ENCODE data around the gene ALDH3B1.
A peak's percentile ranks its signal among the peaks of the same experiment; 100 is the strongest.

The ALDH3B1 gene

DNA sequence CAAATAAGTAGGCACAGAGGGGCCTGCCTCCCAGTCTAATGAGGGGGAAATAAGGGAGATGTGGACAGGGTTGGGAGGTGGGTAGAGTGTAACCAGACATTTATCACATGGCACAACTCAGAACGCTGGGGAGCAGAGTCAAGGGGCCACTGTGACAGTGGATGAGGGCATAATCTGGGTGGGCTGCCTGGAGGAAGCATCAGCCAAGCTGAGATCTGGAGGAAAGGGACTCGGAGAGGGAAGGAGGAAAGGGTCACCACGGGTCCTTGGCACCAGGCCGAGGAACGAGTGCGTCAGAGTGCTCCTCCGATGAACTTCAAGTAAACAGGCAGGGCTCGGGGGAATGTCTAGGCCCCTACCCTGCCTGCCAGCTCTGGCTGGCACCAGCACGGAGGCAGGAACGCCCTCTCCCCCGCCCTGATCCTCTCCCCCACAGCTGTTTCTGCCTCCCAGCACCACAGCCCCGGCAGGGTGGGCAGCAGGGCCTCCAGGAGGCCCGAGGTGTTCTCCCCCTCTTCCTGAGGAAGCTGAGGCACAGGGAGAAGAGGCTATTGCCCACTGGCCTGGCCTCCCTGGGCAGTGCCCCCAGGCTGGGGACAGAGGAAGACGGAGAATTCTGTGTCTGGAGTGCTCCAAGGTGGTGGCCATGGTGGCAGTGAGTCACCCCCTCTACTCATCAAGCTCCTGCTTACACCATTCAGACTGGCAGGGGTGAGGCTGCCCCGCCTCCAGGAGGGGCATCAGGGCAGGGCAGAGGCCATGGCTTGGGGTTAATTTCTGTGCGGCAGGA lies 4.2 kb downstream of the ALDH3B1 start:
- no peak for DNase-seq

DNA sequence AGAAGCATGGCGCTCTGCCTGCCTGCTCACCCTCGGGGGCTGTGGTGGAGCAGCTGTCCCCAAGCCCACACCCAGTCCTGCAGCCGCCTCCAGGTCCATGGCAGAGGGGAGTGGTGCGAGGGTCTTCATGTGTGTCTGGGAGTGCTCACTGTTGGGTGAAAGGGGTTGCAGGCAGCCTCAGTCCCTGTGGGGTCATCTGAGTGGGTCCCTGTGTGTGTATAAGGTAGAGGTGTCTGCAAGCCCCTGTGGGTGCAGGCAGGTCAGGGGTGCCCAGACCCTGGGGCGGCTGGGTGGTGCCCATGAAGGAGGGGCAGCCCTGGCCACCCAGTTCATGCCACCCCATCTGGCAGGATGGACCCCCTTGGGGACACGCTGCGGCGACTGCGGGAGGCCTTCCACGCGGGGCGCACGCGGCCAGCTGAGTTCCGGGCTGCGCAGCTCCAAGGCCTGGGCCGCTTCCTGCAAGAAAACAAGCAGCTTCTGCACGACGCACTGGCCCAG lies 4.9 kb downstream of the ALDH3B1 start:
- no peak for DNase-seq

DNA sequence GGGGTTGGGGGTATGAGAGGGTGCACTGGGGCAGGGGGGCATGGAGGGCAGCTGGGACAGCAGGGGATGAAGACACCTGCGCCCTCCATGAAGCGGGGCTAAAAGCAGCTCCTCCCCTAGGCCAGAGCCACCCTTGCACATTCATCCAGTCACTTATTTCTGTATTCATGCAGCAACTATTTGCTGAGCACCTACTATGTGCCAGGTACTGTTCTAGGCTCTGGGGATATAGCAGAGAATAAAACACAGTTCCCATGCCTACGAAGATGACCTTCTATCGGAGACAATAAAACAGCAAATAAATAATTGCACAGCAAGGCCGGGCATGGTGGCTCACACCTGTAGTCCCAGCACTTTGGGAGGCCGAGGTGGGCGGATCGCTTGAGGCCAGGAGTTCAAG lies 5.3 kb downstream of the ALDH3B1 start:
- no peak for DNase-seq

DNA sequence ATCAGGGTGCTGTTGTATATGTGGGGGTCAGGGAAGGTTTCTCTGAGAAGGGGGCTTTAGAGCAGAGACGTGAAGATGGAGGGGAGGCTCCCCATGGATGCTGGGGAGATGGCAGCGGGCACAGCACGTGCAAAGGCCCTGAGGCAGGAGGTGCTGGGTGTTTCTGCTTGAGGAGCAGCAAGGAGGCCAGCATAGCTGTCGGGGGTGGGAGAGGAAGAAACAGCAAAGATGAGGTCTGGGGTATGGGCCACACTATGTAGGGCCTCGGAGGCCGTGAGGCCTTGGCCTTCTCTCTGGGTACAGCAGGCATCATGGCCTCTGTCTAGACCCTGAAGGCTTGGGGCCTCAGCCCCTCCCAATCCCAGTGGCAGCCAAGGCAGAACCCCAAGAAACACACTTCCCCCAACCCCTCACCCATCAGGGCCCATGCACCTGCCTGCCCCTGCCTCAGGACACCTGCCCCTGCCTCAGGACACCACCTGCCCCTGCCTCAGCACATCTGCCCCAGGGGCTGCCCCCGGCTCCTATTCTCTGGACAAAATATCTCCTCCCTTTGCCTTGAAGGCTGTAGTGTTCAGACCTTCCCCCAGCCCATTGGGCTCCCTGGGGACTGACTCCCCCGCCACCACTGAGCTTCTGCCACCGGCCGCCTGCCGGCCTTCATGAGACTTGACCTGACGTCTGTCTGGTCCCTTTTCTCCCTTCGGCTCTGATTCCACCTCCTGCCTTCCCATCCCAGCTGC lies 6.2 kb downstream of the ALDH3B1 start:
- DNase-seq: no peak

DNA sequence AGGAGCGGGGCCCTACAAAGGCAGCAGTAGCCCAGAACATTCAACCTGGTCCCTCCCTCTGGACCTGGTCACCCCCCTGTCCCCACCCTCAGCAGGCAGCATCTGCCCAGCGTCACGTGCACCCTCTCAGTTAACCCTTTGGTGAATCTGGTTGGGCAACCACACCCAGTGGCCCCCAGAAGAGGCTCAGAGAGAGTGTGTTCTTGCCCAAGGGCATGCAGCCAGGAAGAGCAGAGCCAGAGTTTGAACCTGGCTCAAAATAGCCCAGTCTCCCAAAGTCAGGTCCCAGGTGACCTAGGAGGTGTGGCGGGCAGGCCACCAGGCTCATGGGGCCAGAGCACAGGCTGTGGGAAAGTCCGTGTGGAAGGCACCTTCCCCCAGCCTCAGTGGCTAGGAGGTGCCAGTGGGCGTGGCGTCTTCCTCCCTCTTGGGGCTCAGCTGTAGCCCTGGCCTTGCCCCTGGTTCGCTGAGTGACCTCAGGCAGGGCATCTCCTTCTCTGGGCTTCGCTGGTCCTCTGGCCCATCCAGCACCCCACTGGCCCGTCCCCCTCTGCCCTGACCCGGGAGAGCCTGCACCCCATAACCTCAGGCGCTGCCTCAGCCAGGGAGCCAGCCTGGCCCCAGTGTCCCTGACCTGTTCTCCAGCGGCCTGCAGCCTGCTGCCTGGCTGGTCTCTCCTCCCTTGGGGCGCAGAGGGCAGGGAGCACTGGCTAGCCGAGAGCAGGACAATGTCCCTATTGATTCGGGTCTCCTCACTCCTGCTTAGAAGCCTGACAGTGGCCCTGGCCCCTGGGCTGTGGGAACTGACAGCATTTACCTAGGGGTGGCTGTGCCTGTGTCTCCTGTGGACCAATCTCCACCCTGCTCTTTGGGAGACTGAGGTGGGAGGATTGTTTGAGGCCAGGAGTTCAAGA lies 7.0 kb downstream of the ALDH3B1 start:
- DNase-seq: no peak

DNA sequence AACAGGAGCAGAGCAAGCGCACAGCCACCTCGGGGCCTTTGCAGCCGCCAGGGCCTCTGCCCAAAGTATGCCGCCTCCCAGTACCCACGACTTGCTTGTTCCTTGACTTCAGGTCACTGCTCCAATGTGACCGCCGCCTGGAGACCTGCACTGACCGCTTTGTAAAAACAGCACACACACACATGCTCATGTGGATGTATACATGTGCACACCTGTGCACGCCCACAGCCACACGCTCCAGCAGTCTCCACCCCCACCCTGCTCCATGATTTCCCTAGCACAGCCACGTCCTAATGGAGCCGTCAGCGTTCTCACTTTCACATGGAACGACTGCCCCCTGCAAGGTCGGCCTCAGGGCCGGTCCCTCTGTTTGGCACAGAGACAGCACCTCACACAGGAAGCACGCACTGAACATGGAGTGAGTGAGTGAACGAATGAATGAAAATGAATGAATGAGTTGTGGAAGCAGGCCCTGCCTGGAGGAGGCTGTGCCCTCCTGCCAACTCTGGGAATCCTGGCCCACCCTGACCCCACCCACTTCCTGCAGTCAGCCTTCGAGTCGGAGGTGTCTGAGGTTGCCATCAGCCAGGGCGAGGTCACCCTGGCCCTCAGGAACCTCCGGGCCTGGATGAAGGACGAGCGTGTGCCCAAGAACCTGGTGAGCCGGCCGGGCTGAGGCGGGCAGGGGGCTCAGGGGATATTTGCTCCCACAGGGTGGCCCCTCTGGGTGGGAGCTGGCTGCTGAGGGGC lies 8.0 kb downstream of the ALDH3B1 start:
- DNase-seq: no peak

DNA sequence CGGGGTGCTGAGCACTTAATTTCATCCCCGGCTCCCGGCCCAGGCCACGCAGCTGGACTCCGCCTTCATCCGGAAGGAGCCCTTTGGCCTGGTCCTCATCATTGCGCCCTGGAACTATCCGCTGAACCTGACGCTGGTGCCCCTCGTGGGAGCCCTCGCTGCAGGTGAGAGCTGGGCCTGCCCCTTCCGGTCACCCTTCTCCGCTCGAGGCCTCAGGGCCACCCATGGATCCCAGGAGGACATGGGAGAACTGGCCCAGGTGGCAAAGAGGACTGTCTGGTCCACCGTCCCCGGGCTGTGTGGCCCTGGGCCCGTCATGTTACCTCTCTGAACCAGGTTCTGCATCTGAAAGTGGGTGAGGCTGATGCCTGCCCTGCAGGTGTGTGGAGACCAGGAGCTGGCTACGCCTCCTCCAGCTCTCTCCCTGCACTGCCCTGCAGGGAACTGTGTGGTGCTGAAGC lies 8.6 kb downstream of the ALDH3B1 start:
- DNase-seq: no peak

DNA sequence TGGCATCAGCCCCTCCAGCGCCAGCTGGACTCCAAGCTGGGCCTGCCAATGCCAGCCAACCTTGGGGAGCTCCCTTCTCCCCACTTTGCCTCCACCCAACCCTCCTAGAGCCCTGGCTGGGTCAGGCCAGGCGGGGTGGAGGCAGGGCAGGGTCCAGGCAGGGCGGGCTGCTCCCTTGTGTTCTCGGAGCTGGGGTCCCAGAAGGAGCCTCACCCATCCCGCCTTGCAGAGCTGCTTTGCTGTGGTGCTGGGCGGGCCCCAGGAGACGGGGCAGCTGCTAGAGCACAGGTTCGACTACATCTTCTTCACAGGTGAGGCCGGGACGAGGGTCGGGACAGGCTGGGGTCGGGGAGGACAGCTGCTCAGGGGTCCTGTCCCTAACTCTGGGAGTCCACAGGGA lies 9.4 kb downstream of the ALDH3B1 start:
- no peak for DNase-seq

DNA sequence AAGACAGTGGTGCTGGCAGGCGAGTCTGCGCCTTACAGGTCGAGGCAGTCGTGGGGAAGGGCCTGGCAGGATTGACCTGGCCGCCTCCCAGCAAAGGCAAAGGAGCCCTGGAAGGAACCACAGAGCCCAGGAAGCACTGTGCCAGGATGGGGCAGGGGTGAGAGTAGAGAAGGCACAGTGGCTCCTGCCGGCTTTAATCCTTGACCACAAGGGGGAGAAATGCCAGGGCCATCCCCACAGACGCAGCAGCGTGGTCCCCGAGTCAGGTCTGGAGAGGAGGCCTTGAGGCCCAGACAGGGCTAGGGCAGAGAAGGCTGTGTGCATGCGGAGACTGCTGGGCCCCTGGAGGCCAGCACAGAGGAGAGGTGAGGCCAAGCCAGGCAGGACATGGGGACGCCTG lies 10.4 kb downstream of the ALDH3B1 start:
- no peak for DNase-seq

DNA sequence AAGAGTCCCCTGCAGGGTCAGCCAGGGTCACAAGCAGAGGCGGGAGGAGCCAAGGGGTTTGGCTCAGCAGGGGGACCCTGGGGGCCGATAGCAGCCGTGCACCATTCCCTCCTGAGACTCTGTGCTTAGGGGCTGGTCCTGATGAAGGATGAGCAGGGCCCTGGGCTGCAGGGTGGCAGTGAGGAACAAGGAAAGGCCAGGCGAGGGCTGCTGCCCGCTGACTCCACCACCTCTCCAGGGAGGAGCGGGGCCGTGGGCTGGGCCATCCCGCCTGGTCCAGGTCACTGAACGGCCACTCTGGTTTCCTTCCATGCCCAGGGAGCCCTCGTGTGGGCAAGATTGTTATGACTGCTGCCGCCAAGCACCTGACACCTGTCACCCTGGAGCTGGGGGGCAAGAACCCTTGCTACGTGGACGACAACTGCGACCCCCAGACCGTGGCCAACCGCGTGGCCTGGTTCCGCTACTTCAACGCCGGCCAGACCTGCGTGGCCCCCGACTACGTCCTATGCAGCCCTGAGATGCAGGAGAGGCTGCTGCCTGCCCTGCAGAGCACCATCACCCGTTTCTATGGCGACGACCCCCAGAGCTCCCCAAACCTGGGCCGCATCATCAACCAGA lies 11.2 kb downstream of the ALDH3B1 start:
- no peak for DNase-seq

DNA sequence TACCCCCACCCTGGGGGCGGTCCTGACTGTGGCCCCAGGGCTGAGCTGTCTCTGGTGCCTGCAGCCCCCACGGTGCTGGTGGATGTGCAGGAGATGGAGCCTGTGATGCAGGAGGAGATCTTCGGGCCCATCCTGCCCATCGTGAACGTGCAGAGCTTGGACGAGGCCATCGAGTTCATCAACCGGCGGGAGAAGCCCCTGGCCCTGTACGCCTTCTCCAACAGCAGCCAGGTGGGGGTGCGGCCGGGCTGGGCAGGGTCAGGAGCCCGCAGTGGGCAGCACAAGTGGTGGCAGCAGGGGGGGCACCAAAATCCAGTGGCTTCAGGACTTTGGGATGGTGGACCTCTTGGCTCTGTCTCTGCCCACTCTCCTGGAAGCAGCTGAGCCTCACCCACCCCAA lies 12.4 kb downstream of the ALDH3B1 start:
- DNase-seq: no peak

DNA sequence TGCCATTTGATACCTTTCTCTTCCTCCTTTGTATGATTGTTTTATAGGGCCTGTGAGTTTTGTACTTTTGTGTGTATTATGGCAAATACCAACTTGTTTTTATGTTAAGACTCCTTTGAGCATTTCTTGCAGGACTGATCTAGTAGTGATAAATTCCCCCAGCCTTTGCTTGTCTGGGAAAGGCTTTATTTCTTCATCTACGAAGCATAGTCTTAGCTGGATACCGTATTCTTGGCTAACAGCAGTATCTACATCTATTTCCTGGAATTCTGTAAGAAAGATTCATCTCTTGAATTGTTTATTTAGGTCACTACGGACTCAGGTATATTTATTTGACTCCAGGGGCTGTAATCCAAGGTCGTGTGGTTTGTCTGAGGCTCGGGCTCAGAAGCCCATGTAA lies 14.4 kb downstream of the ALDH3B1 start:
- no peak for DNase-seq

DNA sequence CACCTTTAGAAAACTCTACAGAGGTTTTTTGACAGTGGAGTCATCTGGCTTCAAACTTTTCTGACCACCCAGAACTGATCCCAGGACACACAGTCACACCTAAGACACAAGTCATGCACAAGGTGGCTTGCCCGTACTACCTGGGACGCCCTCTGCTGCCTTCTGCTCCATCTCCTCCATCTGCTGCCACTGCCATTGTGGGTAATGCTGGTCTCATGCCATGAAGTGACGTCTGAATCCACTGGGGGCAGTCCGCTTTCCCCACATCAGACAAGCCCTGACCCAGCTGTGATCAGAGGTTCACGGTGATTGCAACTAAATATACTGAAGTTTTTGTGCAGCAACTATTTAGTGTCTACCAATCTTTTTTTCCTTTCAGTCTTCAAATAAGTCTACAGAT lies 14.9 kb downstream of the ALDH3B1 start:
- DNase-seq: no peak

DNA sequence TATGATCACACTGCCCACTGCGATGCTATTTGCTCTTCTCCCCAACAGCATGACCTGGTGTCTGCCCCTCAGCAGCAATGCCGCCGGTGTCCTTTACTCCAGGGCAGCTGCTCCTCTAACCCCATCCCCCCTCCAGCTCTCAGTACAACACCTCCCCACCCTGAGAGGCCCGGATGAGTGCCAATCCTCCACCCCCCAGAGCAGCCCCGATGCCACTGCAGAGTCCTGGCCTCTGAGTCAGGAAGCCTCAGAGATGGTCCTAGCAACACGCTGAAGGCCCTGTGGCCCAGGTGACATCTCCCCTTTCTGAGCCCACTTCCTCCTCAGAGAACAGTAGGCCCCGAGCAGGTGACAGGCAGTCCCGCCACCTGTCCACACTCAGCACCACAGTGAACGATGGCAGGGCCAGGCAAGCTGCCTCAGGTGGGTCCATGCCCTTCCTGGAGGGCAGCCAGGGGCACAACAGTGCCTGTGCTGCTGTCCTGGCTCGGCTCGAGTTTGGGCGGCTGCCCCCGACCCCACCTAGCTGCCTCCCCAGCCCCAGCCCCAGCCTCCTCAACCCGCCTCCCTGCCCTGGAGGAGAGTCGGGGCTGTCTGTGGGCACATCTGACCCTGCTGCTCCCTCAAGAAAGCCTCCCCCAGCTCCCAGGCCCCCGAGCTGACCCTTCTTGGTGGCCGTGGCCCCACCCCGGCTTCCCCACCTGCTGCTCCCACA lies 16.4 kb downstream of the ALDH3B1 start:
- no peak for DNase-seq

DNA sequence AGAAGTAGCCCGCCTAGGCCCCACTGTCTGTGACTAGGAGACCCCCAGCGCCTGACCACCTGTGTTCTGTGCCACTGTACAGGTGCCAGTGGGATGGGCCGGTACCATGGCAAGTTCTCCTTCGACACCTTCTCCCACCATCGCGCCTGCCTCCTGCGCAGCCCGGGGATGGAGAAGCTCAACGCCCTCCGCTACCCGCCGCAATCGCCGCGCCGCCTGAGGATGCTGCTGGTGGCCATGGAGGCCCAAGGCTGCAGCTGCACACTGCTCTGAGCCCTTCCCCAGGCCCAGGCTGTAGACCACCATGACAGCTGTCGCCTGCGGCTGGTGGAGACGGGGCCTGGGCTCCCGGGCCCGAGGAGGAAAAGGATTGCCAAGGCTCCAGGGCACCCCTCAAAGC lies 17.5 kb downstream of the ALDH3B1 start:
- no peak for DNase-seq

DNA sequence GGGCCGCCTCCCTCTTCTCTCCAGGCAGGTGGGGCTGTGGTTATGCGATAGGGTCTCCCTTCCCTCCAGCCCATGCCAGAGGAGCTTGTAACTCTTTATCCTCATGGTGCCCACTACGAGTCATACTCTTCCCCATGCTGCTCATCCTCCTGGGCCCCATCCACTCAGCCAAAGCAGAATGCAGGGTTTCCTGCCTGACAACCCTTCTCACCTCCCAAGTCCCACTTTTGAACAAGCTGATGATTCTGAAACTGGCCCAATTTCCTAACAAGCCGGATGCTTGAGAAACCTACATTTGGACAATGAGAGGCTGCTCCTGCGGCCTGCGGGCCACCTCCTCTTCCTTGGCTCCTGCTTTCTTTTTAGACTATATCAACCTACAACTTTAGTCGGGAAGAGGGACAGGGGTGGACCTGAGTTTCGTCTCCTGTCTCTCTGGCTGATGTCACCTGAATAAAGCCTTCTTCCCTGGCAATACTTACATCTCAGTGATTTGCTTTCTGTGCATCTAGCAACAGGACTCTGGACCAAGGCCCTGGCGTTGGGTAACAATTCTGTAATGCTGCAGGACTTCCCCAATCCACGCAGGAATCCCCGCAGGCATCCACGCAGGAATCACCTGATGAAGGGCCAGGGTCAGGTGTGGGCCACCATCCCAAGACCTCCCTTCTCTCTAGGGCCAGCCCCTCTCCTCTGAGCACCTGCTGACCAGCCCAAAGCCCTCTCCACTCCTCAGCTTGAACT lies 18.8 kb downstream of the ALDH3B1 start:
- DNase-seq: no peak

DNA sequence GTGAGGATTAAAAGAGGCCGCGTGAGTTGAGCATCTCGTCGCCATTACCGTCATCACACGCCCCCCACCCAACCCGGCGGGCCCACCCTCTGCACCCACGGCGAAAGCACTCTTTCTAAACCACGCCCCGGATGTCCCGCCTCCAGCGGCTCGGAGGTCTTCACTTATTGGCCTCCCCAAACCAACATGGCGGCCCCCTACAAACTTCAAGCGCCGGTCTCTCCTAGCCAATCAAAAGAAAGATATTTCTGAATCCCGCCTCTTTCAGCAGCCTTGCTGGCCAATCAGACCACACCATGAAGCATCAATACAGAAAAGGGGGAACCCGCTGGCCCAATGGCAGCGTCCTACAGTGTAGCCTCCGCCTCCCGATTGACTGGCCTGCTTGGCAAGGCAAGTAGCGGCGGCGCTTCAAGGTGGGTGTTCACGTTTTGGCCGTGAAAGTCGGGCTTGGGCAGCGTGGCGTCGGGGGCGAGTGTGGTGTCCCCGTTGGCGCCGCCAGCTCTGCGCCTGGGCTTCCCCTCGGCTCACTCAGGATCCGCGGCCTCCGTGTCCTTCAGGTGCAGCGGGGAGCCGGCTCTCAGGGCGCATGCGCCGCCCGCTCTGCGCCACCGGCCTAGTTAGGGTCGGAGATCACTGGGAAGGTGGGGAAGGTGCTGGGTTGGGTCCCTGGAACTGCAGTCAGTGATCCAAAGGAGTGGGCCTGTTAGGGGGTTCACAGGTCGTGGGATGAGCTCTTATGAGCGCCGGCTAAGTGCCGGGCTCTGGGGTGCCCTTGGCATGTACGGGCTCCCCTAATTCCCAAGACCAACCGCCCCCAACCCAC lies 20.4 kb downstream of the ALDH3B1 start, which contains the start of gene NDUFS8:
Gene NDUFS8, plus strand, starts transcription at position 364 of the 826 bp plus-strand sequence. CDS start 1,471 bp downstream, outside the sequence.
- peak; percentile 97 for DNase-seq

DNA sequence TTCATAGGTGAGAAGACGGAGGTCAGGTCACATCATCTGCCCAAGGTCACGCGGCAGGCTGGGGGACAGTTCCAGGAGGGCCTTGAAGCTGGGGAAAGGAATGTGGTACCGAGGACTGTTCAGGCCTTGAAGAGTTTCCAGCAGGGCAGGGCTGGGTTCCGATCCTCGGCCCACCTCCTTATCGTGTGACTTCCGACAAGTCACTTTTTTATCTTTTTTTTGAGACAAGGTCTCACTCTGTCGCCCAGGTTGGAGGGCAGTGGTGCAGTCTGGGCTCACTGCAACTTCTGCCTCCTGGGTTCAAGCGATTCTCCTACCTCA lies 21.0 kb downstream of the ALDH3B1 start:
- no peak for DNase-seq

DNA sequence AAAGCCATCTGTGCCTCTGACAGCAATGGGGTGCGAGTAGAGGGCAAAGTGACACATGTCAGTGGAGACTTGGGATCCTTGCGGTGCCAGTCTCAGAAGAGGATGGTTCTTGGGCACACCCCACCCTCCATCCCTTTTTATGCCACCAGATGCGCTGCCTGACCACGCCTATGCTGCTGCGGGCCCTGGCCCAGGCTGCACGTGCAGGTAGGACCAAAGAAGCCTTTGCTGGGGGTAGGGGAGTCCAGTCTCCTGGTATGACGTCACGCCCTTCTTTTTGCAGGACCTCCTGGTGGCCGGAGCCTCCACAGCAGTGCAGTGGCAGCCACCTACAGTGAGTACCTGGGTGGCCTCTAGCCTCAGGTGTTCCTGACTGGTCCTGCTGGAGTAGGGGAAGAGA lies 21.9 kb downstream of the ALDH3B1 start:
- no peak for DNase-seq
